ENCODE data around the gene IP6K3.

IP6K3 gene

GRCh38 chr6:33686981-33687975, 59.4 kb downstream of the IP6K3 start:
- no peak for DNase-seq

DNA sequence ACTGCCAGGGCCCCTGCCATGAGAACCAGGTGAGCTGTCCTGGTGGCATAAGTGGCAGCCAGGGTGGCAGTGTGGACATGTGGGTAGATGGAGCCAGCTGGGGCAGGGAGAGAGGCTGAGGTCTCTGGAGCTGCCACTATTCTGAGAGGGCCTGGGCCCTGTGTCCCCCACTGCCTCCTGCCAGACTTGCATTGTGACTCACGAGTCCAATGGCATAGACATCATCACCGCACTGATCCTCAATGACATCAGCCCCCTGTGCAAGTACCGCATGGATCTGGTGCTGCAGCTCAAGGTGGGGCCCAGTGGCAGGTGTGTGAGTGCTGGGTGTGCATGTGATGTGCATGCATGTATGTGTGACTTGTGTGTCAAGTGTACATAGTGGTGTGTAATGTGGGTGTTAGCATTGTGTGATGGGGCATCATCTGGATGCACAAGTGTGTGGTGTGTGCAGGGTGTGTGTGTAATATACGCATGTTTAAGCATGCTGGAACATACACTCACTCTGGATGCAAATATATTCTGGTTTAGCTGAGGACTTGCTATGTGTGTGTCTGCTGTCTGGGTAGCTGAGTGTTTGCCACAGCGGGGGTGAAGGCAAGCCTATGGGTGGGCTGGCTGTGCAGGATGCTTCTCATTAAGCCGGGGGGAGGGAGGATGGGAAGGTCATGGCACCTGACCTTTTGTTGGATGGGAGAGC, 60.3 kb downstream of the IP6K3 start:
- DNase-seq = no peak

DNA sequence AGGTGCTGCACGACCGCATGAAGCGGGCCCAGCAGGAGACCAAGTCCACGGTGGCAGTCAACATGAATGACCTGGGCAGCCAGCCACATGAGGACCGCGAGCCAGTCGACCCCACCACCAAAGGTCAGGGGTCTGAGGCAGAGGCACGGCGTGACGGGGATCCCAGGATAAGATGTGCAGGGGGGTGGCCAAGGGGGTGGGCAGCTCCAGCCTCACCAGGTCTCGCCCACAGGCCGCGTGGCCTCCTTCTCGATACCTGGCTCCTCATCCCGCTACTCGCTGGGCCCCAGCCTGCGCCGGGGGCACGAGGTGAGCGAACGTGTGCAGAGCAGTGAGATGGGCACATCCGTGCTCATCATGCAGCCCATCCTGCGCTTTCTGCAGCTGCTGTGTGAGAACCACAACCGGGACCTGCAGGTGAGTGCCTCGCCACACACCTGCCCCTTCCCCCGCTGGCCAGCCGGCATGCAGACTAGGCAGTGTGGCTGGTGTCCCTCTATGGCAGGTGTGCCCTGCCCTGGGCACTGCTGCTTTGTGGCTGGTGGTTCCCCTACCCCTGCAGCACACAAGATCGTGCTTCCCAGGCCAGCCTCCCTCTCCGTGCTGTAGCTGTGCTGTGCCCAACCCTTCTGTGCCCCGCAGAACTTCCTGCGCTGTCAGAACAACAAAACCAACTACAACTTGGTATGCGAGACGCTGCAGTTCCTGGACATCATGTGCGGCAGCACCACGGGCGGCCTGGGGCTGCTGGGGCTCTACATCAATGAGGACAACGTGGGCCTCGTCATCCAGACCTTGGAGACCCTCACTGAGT, 61.1 kb downstream of the IP6K3 start:
- no peak for DNase-seq

DNA sequence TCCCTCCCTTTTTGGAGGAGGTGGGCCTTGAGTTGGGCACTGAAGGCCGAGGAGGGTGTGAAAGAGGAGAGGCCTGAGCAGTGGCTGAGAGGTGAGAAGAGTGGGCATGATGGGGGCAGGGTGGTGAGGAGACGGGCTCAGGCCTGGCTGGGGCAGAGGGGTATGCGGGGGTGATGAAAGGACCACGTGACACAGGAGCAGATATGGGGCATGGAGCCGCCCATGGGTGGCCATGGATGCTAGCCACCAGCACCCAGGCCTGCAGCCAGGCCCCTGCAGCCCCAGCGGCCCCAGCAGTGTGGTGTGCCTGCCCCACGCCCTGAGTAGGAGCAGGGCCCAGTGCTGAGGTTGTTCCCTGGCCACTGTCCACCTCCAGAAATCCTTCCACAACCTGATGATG, 61.7 kb downstream of the IP6K3 start:
- DNase-seq = no peak

- DNase-seq = no peak
Observed at GRCh38 chr6:33684428-33684896, 62.2 kb downstream of the IP6K3 start.

DNA sequence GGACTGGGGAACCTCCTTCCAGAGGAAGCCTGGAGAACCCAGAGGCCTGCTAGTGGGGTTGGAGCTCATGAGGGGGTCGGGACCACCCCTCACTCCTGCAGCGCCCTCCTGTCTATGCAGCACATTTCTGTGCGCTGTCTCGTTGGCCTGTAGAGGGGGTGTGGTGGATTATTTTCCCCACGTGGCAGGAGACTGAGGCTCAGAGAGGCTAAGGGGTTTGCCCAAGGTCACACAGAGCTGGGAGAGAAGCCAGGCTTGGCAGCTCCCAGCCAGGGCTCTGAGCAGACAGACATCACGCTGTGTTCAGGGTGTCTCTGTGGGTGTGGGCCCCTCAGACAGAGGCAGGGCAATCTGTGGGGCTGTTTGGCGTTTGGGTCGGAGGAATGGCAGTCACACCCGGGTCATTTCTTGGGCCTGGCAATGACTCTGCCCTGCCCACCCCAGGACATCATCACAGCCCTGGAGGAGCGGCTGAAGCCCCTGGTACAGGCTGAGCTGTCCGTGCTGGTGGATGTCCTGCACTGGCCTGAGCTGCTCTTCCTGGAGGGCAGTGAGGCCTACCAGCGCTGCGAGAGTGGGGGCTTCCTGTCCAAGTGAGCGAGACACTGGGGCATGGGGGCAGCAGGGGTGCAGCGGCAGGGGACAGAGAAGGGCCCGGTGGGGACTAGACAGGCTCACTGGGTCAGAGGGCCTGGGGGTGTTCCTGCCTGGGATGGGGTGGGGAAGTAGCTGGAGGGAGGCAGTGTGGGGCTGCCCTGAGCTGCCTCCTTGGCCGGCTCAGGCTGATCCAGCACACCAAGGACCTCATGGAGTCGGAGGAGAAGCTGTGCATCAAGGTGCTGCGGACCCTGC, 62.9 kb downstream of the IP6K3 start:
- DNase-seq = no peak

- no peak for DNase-seq
Observed at GRCh38 chr6:33683051-33683571, 63.6 kb downstream of the IP6K3 start.

- no peak for DNase-seq
Observed at GRCh38 chr6:33682341-33682740, 64.4 kb downstream of the IP6K3 start.

- no peak for DNase-seq
Observed at GRCh38 chr6:33679761-33680160, 66.9 kb downstream of the IP6K3 start.

DNA sequence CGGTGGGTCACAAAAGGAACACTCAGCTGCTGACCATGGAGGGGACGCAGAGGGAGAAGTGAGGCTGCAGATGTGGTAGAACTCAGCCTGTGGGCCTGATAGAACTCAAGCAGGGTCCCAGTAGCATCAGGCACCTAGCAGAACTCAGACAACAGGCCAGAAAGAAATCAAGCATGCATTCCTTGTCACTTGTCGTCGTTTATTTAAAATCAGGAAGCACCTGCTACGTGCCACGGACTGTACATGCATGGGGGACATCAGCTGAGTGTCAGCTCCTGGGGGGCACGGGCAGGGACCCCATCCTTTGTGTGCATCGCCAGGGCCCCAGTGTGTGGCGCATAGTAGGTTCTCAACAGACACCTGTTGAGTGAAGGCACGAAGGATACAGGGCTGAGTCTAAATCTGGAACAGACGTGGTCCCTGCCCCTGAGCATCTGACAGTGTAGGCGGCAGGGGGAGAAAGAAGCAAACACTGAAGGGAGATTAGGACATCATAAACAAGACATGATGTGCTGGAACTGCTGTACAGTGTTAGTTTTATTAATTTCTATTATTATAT, 67.7 kb downstream of the IP6K3 start:
- DNase-seq = no peak

- no peak for DNase-seq
Observed at GRCh38 chr6:33678233-33678931, 68.3 kb downstream of the IP6K3 start.

GRCh38 chr6:33677689-33678088, 69.0 kb downstream of the IP6K3 start:
- no peak for DNase-seq

DNA sequence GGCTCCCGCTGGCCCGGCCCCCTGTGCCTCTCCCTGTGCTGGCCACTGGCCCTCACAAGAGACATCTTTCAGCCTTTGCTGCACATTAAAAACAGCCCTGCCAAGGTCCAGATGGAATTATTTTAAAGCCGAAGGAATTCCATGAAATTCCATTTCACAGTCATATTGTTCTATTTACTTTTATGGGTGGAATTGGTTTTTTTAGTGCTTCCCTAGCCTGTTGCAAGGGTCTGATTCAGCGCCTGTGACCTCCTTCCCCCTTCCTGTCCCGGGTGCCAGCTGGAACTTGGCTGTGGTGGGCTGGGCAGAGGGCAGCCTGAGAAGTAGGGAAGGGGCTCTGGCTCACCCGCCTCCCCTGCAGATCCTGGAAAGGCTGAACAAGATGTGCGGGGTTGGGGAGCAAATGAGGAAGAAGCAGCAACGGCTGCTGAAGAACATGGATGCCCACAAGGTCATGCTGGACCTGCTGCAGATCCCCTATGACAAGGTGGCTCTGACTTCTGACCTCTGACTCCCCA, 69.5 kb downstream of the IP6K3 start:
- no peak for DNase-seq

- DNase-seq = no peak
Observed at GRCh38 chr6:33676416-33677142, 70.1 kb downstream of the IP6K3 start.

- no peak for DNase-seq
Observed at GRCh38 chr6:33675968-33676367, 70.7 kb downstream of the IP6K3 start.

DNA sequence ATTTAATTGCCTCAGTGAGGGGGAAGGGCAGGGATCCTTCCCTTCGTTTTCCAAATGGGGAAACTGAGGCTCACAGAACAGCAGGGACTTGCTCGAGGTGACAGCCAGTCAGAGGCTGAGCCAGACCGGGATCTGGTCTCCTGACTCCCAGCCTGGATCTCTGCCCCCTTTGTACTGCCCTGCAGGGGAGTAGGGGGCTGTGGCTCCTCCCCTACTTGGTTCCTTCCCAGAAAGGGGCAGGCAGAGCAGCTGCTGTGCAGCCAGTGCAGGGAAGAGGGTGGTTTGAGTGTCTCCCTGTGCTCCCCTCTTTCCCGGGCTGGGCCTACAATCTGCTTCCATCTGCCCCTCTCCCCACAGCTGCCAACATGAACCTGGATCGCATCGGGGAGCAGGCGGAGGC, 72.9 kb downstream of the IP6K3 start:
- no peak for DNase-seq

- DNase-seq = no peak
Observed at GRCh38 chr6:33672808-33673207, 73.9 kb downstream of the IP6K3 start.

- DNase-seq = no peak
Observed at GRCh38 chr6:33671744-33672072, 75.0 kb downstream of the IP6K3 start.

Data from cerebellar nuclear complex (tissue), 1 donor.